ENCODE measurements around the gene ANKS1A.

Gene ANKS1A

GRCh38 chr6:34938268-34938667 is 49.2 kb downstream of the ANKS1A start (continued):
- TF ChIP-seq ZNF664 (tag by site-specific recombination; IDR thresholded peaks at IDR 0.05) (no peak), CTCF (tag by site-specific recombination; IDR thresholded peaks at IDR 0.05) (no peak), ZNF558 (tag by site-specific recombination; IDR thresholded peaks at IDR 0.05) (no peak), ZNF785 (tag by site-specific recombination; IDR thresholded peaks at IDR 0.05) (no peak), HOXD13 (CRISPR knock-in tag; IDR thresholded peaks at IDR 0.05; ENCODE audit: borderline replicate concordance) (no peak), ZNF221 (tag by site-specific recombination; IDR thresholded peaks at IDR 0.05; ENCODE audit: borderline replicate concordance) (no peak), ZNF18 (tag by site-specific recombination; IDR thresholded peaks at IDR 0.05) (no peak), ZBTB6 (tag by site-specific recombination; IDR thresholded peaks at IDR 0.05) (no peak), ZNF239 (tag by site-specific recombination; IDR thresholded peaks at IDR 0.05) (no peak)

- Histone ChIP-seq H3K4me3 (ENCODE audit: low read depth, low read length) (no peak overlapping the region), H3K4me1 (ENCODE audit: control insufficient read depth, insufficient read depth, low read length) (no peaks in the 10 kb centered on the region), H3K36me3 (ENCODE audit: control insufficient read depth in 2 of 2, insufficient read depth in 1 of 2, low read length in 2 of 2) (no peaks in the 10 kb centered on the region), H3K9me3 (ENCODE audit: control insufficient read depth, insufficient read depth, low read depth, low read length) (no peaks in the 10 kb centered on the region), H3K27ac (ENCODE audit: extremely low read depth, low read depth, low read length) (no peak overlapping the region)
- ChIA-PET CTCF (interaction anchor here (0.6 kb wide), 1 partner anchor 52 kb away, joined by 3 read pairs; no protein-coding TSS in a partner anchor), POLR2A (no interaction called here)
- TF ChIP-seq SP2 (tag by site-specific recombination; IDR thresholded peaks at IDR 0.05) (no peak), ZNF214 (tag by site-specific recombination; IDR thresholded peaks at IDR 0.05; ENCODE audit: borderline replicate concordance) (no peak), AEBP2 (tag by site-specific recombination; IDR thresholded peaks at IDR 0.05; ENCODE audit: borderline replicate concordance) (no peak), GLI4 (tag by site-specific recombination; IDR thresholded peaks at IDR 0.05) (no peak), ZNF133 (tag by site-specific recombination; IDR thresholded peaks at IDR 0.05) (no peak), MYNN (tag by site-specific recombination; IDR thresholded peaks at IDR 0.05; ENCODE audit: borderline replicate concordance) (no peak), ZNF26 (tag by site-specific recombination; IDR thresholded peaks at IDR 0.05) (no peak), SP7 (tag by site-specific recombination; IDR thresholded peaks at IDR 0.05) (no peak)
Observed at GRCh38 chr6:34940030-34940434, 51.0 kb downstream of the ANKS1A start.

Measured in HEK293 (cell line).